ENCODE measurements around the gene BOLA3.

- TF ChIP-seq, protein P1, sequence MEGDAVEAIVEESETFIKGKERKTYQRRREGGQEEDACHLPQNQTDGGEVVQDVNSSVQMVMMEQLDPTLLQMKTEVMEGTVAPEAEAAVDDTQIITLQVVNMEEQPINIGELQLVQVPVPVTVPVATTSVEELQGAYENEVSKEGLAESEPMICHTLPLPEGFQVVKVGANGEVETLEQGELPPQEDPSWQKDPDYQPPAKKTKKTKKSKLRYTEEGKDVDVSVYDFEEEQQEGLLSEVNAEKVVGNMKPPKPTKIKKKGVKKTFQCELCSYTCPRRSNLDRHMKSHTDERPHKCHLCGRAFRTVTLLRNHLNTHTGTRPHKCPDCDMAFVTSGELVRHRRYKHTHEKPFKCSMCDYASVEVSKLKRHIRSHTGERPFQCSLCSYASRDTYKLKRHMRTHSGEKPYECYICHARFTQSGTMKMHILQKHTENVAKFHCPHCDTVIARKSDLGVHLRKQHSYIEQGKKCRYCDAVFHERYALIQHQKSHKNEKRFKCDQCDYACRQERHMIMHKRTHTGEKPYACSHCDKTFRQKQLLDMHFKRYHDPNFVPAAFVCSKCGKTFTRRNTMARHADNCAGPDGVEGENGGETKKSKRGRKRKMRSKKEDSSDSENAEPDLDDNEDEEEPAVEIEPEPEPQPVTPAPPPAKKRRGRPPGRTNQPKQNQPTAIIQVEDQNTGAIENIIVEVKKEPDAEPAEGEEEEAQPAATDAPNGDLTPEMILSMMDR (conservative IDR thresholded peaks at IDR 0.05; ENCODE audit: low read depth, low read length), result peak; percentile 34
- TF ChIP-seq CHD1 (IDR thresholded peaks at IDR 0.05; ENCODE audit: low read depth, low read length), result no peak
- TF ChIP-seq POLR2A (IDR thresholded peaks at IDR 0.05; ENCODE audit: low read depth, low read length), result no peak
- TF ChIP-seq, protein P2, sequence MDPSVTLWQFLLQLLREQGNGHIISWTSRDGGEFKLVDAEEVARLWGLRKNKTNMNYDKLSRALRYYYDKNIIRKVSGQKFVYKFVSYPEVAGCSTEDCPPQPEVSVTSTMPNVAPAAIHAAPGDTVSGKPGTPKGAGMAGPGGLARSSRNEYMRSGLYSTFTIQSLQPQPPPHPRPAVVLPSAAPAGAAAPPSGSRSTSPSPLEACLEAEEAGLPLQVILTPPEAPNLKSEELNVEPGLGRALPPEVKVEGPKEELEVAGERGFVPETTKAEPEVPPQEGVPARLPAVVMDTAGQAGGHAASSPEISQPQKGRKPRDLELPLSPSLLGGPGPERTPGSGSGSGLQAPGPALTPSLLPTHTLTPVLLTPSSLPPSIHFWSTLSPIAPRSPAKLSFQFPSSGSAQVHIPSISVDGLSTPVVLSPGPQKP (IDR thresholded peaks at IDR 0.05; ENCODE audit: borderline replicate concordance, low read depth, low read length), result no peak
- no peak for TF ChIP-seq MXI1 (IDR thresholded peaks at IDR 0.05; ENCODE audit: borderline replicate concordance, low read depth, low read length)
- TF ChIP-seq, protein P3, sequence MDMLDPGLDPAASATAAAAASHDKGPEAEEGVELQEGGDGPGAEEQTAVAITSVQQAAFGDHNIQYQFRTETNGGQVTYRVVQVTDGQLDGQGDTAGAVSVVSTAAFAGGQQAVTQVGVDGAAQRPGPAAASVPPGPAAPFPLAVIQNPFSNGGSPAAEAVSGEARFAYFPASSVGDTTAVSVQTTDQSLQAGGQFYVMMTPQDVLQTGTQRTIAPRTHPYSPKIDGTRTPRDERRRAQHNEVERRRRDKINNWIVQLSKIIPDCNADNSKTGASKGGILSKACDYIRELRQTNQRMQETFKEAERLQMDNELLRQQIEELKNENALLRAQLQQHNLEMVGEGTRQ (IDR thresholded peaks at IDR 0.05; ENCODE audit: low read depth, low read length), result no peak
- TF ChIP-seq RCOR1 (IDR thresholded peaks at IDR 0.05; ENCODE audit: insufficient replicate concordance, low read length), result no peak
- no peak for TF ChIP-seq NFE2L2 (IDR thresholded peaks at IDR 0.05; ENCODE audit: low read depth, low read length)
- no peak for TF ChIP-seq MAZ (IDR thresholded peaks at IDR 0.05; ENCODE audit: borderline replicate concordance, low read depth, low read length)
- TF ChIP-seq RFX5 (IDR thresholded peaks at IDR 0.05; ENCODE audit: low read depth, low read length), result no peak
- no peak for TF ChIP-seq SMC3 (IDR thresholded peaks at IDR 0.05; ENCODE audit: low read depth, low read length)
These were observed 31.6 kb upstream of the BOLA3 start for GRCh38 chr2:74179063-74179865.
